Activated naive CD8-positive, alpha-beta T cell (primary cell): ENCODE results near the gene COL6A3.

Source experiments
- H3K27ac Mint-ChIP-seq: one replicate; pipeline ENCODE4 v1.8.0; 2021; ENCODE audit warnings: mixed read lengths
- H3K27me3 Mint-ChIP-seq: one replicate; pipeline ENCODE4 v1.8.0; 2021; ENCODE audit warnings: mixed read lengths
- H3K36me3 Mint-ChIP-seq: one replicate; pipeline ENCODE4 v1.8.0; 2021; ENCODE audit warnings: mixed read lengths
- H3K4me1 Mint-ChIP-seq: one replicate; pipeline ENCODE4 v1.8.0; 2021; ENCODE audit warnings: low read depth, mixed read lengths
- H3K4me3 Mint-ChIP-seq: one replicate; pipeline ENCODE4 v1.8.0; 2021; ENCODE audit warnings: mild to moderate bottlenecking, mixed read lengths
- H3K9me3 Mint-ChIP-seq: one replicate; pipeline ENCODE4 v1.8.0; 2021; ENCODE audit warnings: low read depth, mixed read lengths

Gene COL6A3

DNA sequence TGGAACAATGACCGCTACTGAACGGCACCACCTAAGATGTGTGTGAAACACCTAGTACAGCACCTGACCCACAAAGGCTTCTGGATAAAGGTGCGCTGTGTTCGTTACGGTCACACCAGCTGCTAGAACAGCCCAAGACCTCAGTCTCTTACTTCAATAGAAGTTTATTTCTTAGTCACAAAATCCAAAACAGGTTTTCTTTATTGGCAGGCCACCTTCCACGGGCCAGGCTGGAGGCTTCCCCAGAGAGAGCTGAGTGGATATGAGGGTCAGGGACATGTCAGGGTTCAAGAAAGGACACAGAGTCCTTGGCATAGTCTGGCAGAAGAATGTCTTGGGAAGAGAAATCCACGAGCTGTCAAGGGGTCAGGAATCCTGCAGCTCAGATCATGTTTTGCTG is 92.2 kb downstream of the COL6A3 start:
- peaks cover 3% of the 10 kb centered on the region for H3K36me3 Mint-ChIP-seq
- no peak overlapping the region for H3K27ac Mint-ChIP-seq
- no peaks in the 10 kb centered on the region for H3K4me1 Mint-ChIP-seq
- H3K27me3 Mint-ChIP-seq: no peaks in the 10 kb centered on the region
- no peak overlapping the region for H3K4me3 Mint-ChIP-seq
- no peaks in the 10 kb centered on the region for H3K9me3 Mint-ChIP-seq

DNA sequence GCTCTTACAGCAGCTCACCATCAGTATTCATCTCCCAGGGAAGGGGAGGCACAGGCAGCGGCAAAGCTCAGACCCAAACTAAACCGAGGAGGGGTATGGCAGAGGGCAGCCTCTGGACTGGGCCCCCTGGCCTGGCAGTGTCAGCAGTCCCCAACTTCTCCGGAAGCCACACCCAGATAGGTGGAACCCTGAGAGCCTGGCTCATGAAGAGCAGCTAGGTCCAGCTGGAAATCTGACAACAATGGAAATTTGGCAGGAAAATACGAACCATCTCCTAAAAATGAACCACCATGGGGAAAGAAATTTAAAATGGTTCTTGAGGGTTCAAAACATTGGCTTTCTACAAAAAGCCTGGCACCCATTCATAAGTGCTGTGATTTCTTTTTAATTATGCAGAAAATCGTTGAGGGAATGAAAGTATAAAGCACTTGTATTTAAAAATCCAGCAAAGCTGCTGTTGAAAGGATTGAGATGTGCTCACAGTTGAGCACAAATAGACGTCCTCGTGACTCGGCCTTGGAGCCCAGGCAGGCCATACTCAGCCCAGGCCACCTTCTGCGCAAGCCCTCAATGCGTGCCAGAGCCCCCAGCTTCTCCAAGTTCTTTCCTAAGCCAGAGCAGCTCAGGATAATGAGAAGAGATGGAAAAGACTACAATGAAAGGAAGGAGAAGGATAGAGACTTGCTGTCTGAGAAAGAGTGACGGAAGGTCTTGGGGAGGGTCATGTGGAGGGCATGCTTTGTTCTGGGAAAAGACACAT is 93.0 kb downstream of the COL6A3 start:
- H3K9me3 Mint-ChIP-seq: no peaks in the 10 kb centered on the region
- no peaks in the 10 kb centered on the region for H3K27me3 Mint-ChIP-seq
- no peak overlapping the region for H3K4me3 Mint-ChIP-seq
- H3K36me3 Mint-ChIP-seq: peaks cover 3% of the 10 kb centered on the region
- H3K4me1 Mint-ChIP-seq: no peaks in the 10 kb centered on the region
- no peak overlapping the region for H3K27ac Mint-ChIP-seq

- H3K36me3 Mint-ChIP-seq: peaks cover 3% of the 10 kb centered on the region
- H3K27ac Mint-ChIP-seq: no peak overlapping the region
- no peaks in the 10 kb centered on the region for H3K9me3 Mint-ChIP-seq
- no peak overlapping the region for H3K4me3 Mint-ChIP-seq
- H3K27me3 Mint-ChIP-seq: no peaks in the 10 kb centered on the region
- H3K4me1 Mint-ChIP-seq: no peaks in the 10 kb centered on the region
Measured at GRCh38 chr2:237319887-237320286, 94.1 kb downstream of the COL6A3 start.

GRCh38 chr2:237319086-237319820 is 94.7 kb downstream of the COL6A3 start:
- Mint-ChIP-seq H3K4me1 (no peaks in the 10 kb centered on the region), H3K27ac (no peak overlapping the region), H3K4me3 (no peak overlapping the region), H3K9me3 (no peaks in the 10 kb centered on the region), H3K36me3 (peaks cover under 1% of the 10 kb centered on the region), H3K27me3 (no peaks in the 10 kb centered on the region)

DNA sequence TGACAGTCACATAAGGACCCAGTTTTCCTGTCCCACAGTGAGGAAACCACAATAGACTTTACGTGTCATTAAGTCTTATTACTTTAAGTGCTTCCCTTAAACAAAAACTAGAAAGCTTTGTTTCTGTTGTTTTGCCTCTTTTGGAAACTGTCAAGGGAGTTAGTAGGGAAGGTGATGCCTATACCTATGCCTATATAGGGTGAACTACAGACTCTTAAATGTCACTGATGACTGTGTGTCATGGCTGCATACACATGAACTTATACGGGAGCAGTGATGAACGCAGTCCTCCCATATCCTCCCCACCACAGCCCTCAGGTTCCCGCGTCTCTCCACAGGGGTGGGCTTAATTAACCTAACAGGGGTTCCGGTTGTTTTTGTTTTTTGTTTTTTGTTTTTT is 97.6 kb downstream of the COL6A3 start:
- no peaks in the 10 kb centered on the region for H3K36me3 Mint-ChIP-seq
- no peaks in the 10 kb centered on the region for H3K9me3 Mint-ChIP-seq
- H3K27ac Mint-ChIP-seq: no peak overlapping the region
- no peak overlapping the region for H3K4me3 Mint-ChIP-seq
- H3K27me3 Mint-ChIP-seq: no peaks in the 10 kb centered on the region
- no peaks in the 10 kb centered on the region for H3K4me1 Mint-ChIP-seq

DNA sequence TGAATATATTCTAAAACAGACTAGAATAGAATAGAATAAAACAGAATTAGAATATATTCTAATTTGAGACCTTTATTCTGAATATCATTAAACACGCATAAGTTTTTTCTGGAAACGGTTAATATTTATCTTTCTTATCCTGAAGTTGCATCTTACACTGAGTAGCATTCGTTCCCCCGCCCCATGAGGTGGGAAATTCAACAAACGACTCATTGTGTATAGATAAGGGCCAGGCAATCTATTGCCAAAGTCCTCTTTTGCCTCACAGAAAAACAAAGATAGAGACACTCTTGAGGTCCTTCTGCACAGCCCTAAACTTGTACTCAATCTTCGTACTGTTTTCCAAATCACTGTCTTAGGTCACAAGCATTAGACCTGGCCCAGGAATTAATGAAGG is 98.1 kb downstream of the COL6A3 start:
- no peak overlapping the region for H3K27ac Mint-ChIP-seq
- no peaks in the 10 kb centered on the region for H3K36me3 Mint-ChIP-seq
- H3K4me1 Mint-ChIP-seq: no peaks in the 10 kb centered on the region
- H3K27me3 Mint-ChIP-seq: no peaks in the 10 kb centered on the region
- no peak overlapping the region for H3K4me3 Mint-ChIP-seq
- H3K9me3 Mint-ChIP-seq: no peaks in the 10 kb centered on the region

DNA sequence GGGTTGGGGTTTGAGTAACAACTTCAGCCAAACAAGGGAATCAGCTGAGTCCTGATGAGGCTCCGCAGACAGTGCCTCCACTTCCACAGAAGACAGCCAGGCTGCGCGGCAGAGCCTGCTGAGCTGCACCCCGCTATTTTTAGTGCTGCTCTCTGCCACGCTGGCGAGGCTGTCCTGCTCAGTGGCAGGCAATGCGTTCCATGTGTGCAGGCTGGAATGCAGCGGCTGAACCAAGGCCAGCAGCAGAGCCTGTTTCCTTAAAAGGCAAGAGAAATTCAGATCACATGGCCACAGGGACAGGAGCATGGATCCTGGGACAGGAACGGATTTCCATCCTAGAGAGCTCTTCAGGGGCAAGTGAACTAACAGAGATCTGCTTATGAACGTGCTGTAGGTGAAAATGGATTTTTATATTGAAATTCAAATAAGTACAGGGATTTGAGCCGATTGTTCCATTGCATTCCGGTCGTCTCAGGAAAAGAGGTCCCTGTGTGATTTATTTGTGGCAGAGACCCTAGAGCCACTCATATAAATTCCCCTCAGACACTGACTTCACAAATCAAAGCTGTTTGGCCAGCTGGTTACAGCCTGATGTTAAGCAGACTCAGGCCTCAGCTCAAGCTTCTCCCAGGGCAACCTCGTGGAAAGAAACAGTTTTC is 98.7 kb downstream of the COL6A3 start:
- Mint-ChIP-seq H3K4me1 (no peaks in the 10 kb centered on the region), H3K36me3 (no peaks in the 10 kb centered on the region), H3K4me3 (no peak overlapping the region), H3K9me3 (no peaks in the 10 kb centered on the region), H3K27ac (no peak overlapping the region), H3K27me3 (no peaks in the 10 kb centered on the region)

DNA sequence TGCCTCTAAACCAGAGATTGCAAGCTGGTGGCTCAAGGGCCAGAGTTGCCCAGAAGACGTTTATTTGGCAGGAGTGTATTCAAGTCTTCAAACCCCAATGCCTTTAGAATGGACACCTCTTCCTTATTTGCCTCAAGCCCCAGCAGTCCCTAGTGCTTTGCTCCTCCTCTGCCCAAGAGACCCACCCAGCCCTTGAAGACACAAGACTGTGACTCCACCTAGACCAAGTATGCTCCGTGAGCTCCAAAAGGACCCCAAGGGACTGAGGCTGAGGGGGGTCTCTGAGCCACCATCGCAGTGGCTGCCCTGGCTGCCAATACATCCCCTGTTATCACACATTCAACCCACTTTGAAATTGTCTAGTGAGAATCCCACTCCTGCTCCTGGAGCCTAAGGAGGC is 99.3 kb downstream of the COL6A3 start:
- Mint-ChIP-seq H3K4me1 (no peaks in the 10 kb centered on the region), H3K27me3 (no peaks in the 10 kb centered on the region)

GRCh38 chr2:237314198-237314597 is 99.8 kb downstream of the COL6A3 start:
- H3K27me3 Mint-ChIP-seq: peaks cover under 1% of the 10 kb centered on the region

More for the DNA sequence above, 99.3 kb downstream of the COL6A3 start:
- Mint-ChIP-seq H3K27ac (no peak overlapping the region), H3K4me3 (no peak overlapping the region), H3K36me3 (no peaks in the 10 kb centered on the region), H3K9me3 (no peaks in the 10 kb centered on the region)

GRCh38 chr2:237312021-237312755 is 101.8 kb downstream of the COL6A3 start:
- Mint-ChIP-seq H3K4me1 (no peaks in the 10 kb centered on the region), H3K9me3 (no peaks in the 10 kb centered on the region), H3K27ac (no peak overlapping the region), H3K27me3 (peaks cover 6% of the 10 kb centered on the region), H3K36me3 (no peaks in the 10 kb centered on the region), H3K4me3 (no peak overlapping the region)

More at GRCh38 chr2:237314198-237314597, 99.8 kb downstream of the COL6A3 start:
- no peak overlapping the region for H3K4me3 Mint-ChIP-seq
- H3K4me1 Mint-ChIP-seq: no peaks in the 10 kb centered on the region
- no peaks in the 10 kb centered on the region for H3K9me3 Mint-ChIP-seq
- H3K36me3 Mint-ChIP-seq: no peaks in the 10 kb centered on the region
- H3K27ac Mint-ChIP-seq: no peak overlapping the region

DNA sequence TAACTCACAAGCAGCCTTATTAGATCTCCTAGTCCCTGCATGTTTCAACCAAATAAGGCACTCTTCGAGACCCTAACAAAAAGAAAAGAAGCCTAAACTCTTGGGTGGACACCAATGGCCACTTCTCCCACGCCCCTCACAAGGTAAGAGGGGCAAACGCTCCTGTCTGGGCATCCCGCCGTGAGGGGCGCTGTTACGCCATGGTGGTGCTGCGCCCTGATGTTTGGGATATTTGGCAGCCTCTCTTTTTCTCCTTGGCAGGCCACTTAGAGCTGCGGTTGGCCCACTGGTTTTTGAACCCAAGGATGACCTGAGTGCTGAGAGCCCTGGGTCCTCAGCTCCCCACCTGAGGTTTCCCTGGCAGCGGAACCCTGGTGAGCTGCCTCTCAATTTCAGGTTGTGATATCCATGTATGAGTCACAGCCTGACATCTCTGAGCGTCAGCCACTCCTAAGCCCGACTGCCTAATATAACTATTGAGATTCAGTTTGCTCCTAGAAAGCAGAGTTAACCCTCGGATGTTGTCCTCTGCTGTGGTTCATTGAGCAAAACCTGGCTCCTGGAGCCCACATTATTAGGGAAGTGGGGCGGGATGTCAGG is 103.3 kb downstream of the COL6A3 start:
- Mint-ChIP-seq H3K4me1 (no peaks in the 10 kb centered on the region), H3K4me3 (no peak overlapping the region)

GRCh38 chr2:237309416-237309815 is 104.5 kb downstream of the COL6A3 start:
- Mint-ChIP-seq H3K36me3 (no peaks in the 10 kb centered on the region), H3K27ac (no peak overlapping the region), H3K4me3 (no peak overlapping the region), H3K27me3 (peaks cover 6% of the 10 kb centered on the region), H3K4me1 (no peaks in the 10 kb centered on the region), H3K9me3 (peaks cover 2% of the 10 kb centered on the region)

More for the DNA sequence above, 103.3 kb downstream of the COL6A3 start:
- no peaks in the 10 kb centered on the region for H3K36me3 Mint-ChIP-seq
- H3K27me3 Mint-ChIP-seq: peaks cover 6% of the 10 kb centered on the region
- no peaks in the 10 kb centered on the region for H3K9me3 Mint-ChIP-seq
- no peak overlapping the region for H3K27ac Mint-ChIP-seq

DNA sequence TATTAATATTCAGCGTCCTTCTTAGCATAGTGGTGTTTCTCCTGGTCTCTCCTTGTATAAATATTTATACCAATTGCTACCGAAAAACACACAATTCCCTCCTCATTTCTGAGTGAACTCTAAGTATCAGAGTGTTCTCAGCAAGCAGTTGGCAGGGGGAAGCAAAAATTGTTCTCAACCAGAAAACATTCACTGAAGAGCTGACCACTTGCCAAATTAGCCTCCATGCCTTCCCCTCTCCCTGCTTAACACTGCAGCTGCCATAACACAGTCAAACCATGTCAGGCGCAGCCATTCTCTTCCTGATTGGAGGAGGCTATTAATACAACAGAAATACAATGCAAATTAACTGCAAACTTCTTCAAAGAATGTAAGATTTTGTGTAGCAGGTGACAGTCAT is 105.0 kb downstream of the COL6A3 start:
- peaks cover 6% of the 10 kb centered on the region for H3K9me3 Mint-ChIP-seq
- no peaks in the 10 kb centered on the region for H3K36me3 Mint-ChIP-seq
- no peak overlapping the region for H3K4me3 Mint-ChIP-seq
- no peaks in the 10 kb centered on the region for H3K4me1 Mint-ChIP-seq
- no peak overlapping the region for H3K27ac Mint-ChIP-seq
- H3K27me3 Mint-ChIP-seq: peaks cover 7% of the 10 kb centered on the region

DNA sequence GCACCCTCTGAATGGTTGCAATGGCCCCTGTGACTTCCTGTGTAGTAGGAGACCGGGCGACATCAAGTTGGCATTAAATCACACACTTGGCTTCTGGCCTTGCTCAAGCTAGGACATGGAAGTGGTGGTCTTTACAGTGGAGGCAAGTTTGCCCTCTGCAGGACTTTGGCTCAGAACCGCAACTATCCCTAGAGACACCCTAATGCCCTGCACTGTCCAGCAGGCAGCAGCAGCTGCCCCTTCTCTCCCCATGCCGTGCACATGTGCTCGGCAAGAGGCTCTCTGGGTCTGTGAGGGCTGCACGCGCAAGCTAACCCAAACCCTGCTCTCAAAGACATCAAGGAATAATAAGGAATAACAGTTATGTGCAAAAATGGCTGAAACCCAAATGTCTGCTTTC is 106.5 kb downstream of the COL6A3 start:
- Mint-ChIP-seq H3K36me3 (peaks cover 2% of the 10 kb centered on the region), H3K9me3 (peaks cover 8% of the 10 kb centered on the region), H3K4me3 (no peak overlapping the region), H3K27me3 (peaks cover 7% of the 10 kb centered on the region), H3K27ac (no peak overlapping the region), H3K4me1 (no peaks in the 10 kb centered on the region)
